Stimulated activated CD4-positive, alpha-beta T cell treated with anti-CD3 and anti-CD28 coated beads, TNF-alpha, amount 100 ng/mL, for 4 hours (primary cell): Measurements from ENCODE around the gene COMP.
"Not testable (repeated sequence)": the region's sequence is repeated elsewhere in the genome, so short reads cannot be mapped to it uniquely, and the experiment has no call there.

Experiments
- DNase-seq, 3 experiments: peaks; one replicate each; pipeline ENCODE4 v3.0.0-alpha.2; 2020; ENCODE audit warnings: low read depth in 3 of 3

Gene COMP

GRCh38 chr19:18745931-18746330, 45.2 kb downstream of the COMP start:
- no peak for DNase-seq

- no peak for DNase-seq
Observed at GRCh38 chr19:18745012-18745735, 45.9 kb downstream of the COMP start.

- DNase-seq, result no peak
Observed at GRCh38 chr19:18743784-18744418, 47.2 kb downstream of the COMP start.

- no peak for DNase-seq
Observed at GRCh38 chr19:18742838-18743783, 48.0 kb downstream of the COMP start.

GRCh38 chr19:18742324-18742723, 48.8 kb downstream of the COMP start:
- DNase-seq, result no peak

GRCh38 chr19:18741124-18742121, 49.7 kb downstream of the COMP start:
- no peak for DNase-seq

- no peak for DNase-seq
Observed at GRCh38 chr19:18738961-18739690, 52.0 kb downstream of the COMP start.

- no peak for DNase-seq
Observed at GRCh38 chr19:18737954-18738351, 53.2 kb downstream of the COMP start.

- DNase-seq, result no peak
Observed at GRCh38 chr19:18737337-18737953, 53.7 kb downstream of the COMP start.

- DNase-seq, result no peak
Observed at GRCh38 chr19:18736415-18737336, 54.4 kb downstream of the COMP start.

GRCh38 chr19:18735752-18736151, 55.4 kb downstream of the COMP start:
- no peak for DNase-seq

- DNase-seq, result no peak
Observed at GRCh38 chr19:18735324-18735723, 55.8 kb downstream of the COMP start.

- not testable (repeated sequence) for DNase-seq
Observed at GRCh38 chr19:18733762-18734332, 57.3 kb downstream of the COMP start.

GRCh38 chr19:18733196-18733647, 57.9 kb downstream of the COMP start:
- DNase-seq, result no peak
